ENCODE measurements around the gene CPNE9. TPM values are rescaled to one million over a fixed set of nuclear protein-coding genes. Genes with fewer than 3 reads are reported as not detected.

Gene CPNE9
- total and polyA plus RNA-seq, 2 donors, result 0.18 TPM; not detected in 1

- DNase-seq (ENCODE audit: extremely low spot score), result no peak
- H3K4me1 ChIP-seq (ENCODE audit: insufficient read depth), result no peaks in the 10 kb centered on the region
- no peak overlapping the region for H3K4me3 ChIP-seq (ENCODE audit: low read depth, low read length)
- WGBS, result 93% methylated on average over 7 of the region's 7 CpGs
- H3K27ac ChIP-seq (ENCODE audit: low read depth), result no peak overlapping the region
- peaks cover 8% of the 10 kb centered on the region for H3K36me3 ChIP-seq (ENCODE audit: insufficient read depth)
Measured at GRCh38 chr3:9681011-9681722, 22.5 kb upstream of the CPNE9 start.

GRCh38 chr3:9681723-9682081, 21.9 kb upstream of the CPNE9 start:
- DNase-seq (ENCODE audit: extremely low spot score), result no peak
- H3K4me3 ChIP-seq (ENCODE audit: low read depth, low read length), result no peak overlapping the region
- no peak overlapping the region for H3K27ac ChIP-seq (ENCODE audit: low read depth)
- no peaks in the 10 kb centered on the region for H3K4me1 ChIP-seq (ENCODE audit: insufficient read depth)
- peaks cover 8% of the 10 kb centered on the region for H3K36me3 ChIP-seq (ENCODE audit: insufficient read depth)
- WGBS, result 72% methylated on average over 6 of the region's 6 CpGs

DNA sequence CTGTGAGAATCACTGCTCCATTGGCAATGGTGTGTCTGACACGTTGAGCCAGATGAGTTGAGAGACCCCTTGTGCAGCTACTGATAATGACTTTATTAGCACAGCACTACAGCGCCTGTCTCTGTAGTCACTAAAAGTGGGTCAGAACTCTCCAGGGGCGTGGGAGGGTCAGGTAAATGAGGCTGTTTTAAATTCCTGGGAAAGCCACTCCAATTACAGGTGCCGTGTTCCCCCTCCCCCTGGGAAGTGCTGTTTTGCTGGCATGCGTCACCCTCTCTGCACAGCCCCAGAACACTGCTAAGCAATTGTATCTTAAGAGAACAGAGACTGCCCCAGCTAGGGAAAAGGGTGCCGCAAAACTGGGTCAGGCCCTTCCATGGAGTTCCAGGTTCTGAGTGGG, 21.5 kb upstream of the CPNE9 start:
- no peak for DNase-seq (ENCODE audit: extremely low spot score)
- WGBS, result 82% methylated on average over 6 of the region's 6 CpGs
- Histone ChIP-seq H3K4me1 (ENCODE audit: insufficient read depth) (no peaks in the 10 kb centered on the region), H3K27ac (ENCODE audit: low read depth) (no peak overlapping the region), H3K36me3 (ENCODE audit: insufficient read depth) (peaks cover 8% of the 10 kb centered on the region), H3K4me3 (ENCODE audit: low read depth, low read length) (no peak overlapping the region)

GRCh38 chr3:9683426-9683825, 20.2 kb upstream of the CPNE9 start:
- H3K36me3 ChIP-seq (ENCODE audit: insufficient read depth), result peaks cover 10% of the 10 kb centered on the region

GRCh38 chr3:9685216-9686049, 18.2 kb upstream of the CPNE9 start:
- Histone ChIP-seq H3K36me3 (ENCODE audit: insufficient read depth) (peaks cover 6% of the 10 kb centered on the region), H3K4me1 (ENCODE audit: insufficient read depth) (no peaks in the 10 kb centered on the region), H3K27ac (ENCODE audit: low read depth) (no peak overlapping the region), H3K4me3 (ENCODE audit: low read depth, low read length) (no peak overlapping the region)
- no peak for DNase-seq (ENCODE audit: extremely low spot score)
- 93% methylated on average over 18 of the region's 18 CpGs for WGBS

More at GRCh38 chr3:9683426-9683825, 20.2 kb upstream of the CPNE9 start:
- Histone ChIP-seq H3K27ac (ENCODE audit: low read depth) (no peak overlapping the region), H3K4me1 (ENCODE audit: insufficient read depth) (no peaks in the 10 kb centered on the region), H3K4me3 (ENCODE audit: low read depth, low read length) (no peak overlapping the region)
- WGBS, result 88% methylated on average over 3 of the region's 3 CpGs
- no peak for DNase-seq (ENCODE audit: extremely low spot score)

- DNase-seq (ENCODE audit: extremely low spot score), result no peak
- Histone ChIP-seq H3K4me3 (ENCODE audit: low read depth, low read length) (no peak overlapping the region), H3K36me3 (ENCODE audit: insufficient read depth) (peaks cover 8% of the 10 kb centered on the region), H3K27ac (ENCODE audit: low read depth) (no peak overlapping the region), H3K4me1 (ENCODE audit: insufficient read depth) (no peaks in the 10 kb centered on the region)
- 92% methylated on average over 9 of the region's 9 CpGs for WGBS
Measured at GRCh38 chr3:9686050-9686550, 17.5 kb upstream of the CPNE9 start.

- WGBS, result 92% methylated on average over 3 of the region's 3 CpGs
- H3K36me3 ChIP-seq (ENCODE audit: insufficient read depth), result peaks cover 11% of the 10 kb centered on the region
- DNase-seq (ENCODE audit: extremely low spot score), result no peak
Measured at GRCh38 chr3:9686703-9687102, 16.9 kb upstream of the CPNE9 start.

GRCh38 chr3:9687514-9687913, 16.1 kb upstream of the CPNE9 start:
- Histone ChIP-seq H3K27ac (ENCODE audit: low read depth) (no peak overlapping the region), H3K4me3 (ENCODE audit: low read depth, low read length) (no peak overlapping the region), H3K36me3 (ENCODE audit: insufficient read depth) (peaks cover 12% of the 10 kb centered on the region), H3K4me1 (ENCODE audit: insufficient read depth) (no peaks in the 10 kb centered on the region)
- DNase-seq (ENCODE audit: extremely low spot score), result no peak
- WGBS, result 89% methylated on average over 7 of the region's 7 CpGs

More at GRCh38 chr3:9686703-9687102, 16.9 kb upstream of the CPNE9 start:
- H3K27ac ChIP-seq (ENCODE audit: low read depth), result no peak overlapping the region
- no peak overlapping the region for H3K4me3 ChIP-seq (ENCODE audit: low read depth, low read length)
- H3K4me1 ChIP-seq (ENCODE audit: insufficient read depth), result no peaks in the 10 kb centered on the region

GRCh38 chr3:9688961-9689360, 14.7 kb upstream of the CPNE9 start:
- no peak overlapping the region for H3K4me3 ChIP-seq (ENCODE audit: low read depth, low read length)
- no peak for DNase-seq (ENCODE audit: extremely low spot score)
- peaks cover 12% of the 10 kb centered on the region for H3K36me3 ChIP-seq (ENCODE audit: insufficient read depth)
- 94% methylated on average over 5 of the region's 5 CpGs for WGBS
- no peaks in the 10 kb centered on the region for H3K4me1 ChIP-seq (ENCODE audit: insufficient read depth)
- no peak overlapping the region for H3K27ac ChIP-seq (ENCODE audit: low read depth)

DNA sequence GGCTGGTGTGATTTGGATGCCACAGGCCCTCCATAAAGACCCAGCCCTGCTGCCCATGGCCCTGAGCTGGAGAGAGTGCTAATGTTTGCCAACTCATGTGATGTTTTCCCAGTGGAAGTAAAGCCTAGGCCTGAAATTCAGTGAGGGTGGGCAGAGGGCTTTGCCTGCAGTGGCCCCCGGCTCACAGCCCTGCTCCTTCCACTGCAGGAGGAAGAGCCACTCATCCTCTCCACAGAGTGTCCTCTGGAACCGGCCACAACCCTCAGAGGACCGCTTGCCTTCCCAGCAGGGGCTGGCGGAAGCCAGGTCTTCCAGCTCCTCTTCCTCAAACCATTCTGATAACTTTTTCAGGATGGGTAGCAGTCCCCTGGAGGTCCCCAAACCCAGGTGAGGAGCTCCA, 13.9 kb upstream of the CPNE9 start:
- WGBS, result 96% methylated on average over 4 of the region's 4 CpGs
- DNase-seq (ENCODE audit: extremely low spot score), result no peak
- H3K36me3 ChIP-seq (ENCODE audit: insufficient read depth), result peaks cover 12% of the 10 kb centered on the region
- H3K4me3 ChIP-seq (ENCODE audit: low read depth, low read length), result no peak overlapping the region
- no peaks in the 10 kb centered on the region for H3K4me1 ChIP-seq (ENCODE audit: insufficient read depth)
- no peak overlapping the region for H3K27ac ChIP-seq (ENCODE audit: low read depth)

DNA sequence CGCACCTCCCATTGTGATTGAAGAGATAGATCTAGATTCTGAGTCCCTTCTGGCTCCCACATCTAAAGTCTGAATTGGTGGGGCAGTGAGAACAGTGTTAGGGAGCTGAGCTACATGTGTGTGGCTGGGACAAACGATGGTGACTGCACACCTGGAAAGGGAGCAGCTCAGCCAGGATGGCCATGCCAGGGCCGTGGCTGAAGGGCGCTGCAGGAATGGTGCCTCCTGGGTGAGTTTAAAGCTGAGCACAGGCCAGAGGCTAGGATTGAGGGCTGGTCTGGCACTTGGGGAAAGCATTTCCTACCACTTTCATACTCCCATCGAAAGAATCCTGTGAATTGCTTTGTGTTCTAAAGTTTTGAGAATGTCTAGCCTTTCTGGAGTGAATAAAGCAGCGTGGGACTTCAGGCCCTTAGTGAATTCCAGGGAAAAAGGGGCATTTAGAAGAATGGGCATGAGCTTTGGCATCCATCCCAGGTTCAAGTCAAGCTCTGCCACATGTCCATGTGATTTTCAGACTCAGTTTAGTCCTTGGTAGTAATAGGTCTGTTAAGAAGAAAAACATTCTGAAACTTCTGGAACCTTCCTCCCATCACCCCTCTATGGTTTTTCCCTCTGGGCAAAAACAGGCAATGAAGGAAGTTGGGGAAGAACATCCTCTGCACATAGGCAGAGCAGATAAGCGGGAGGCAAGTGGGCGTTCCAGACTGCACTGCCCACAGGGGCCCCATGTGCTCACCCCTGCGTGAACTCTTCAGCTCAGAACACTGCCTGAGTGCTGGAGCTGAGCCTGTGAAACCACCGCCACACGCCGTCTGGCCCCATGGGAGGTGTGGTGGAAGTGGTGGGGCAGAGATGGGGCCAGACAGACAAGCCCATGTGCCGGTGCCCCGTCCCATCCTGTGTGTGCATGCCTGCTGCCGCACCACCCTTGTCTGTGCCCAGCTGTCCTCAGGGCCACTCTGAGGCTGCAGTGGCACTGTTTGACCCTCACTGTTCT, 12.9 kb upstream of the CPNE9 start:
- Histone ChIP-seq H3K36me3 (ENCODE audit: insufficient read depth) (peaks cover 9% of the 10 kb centered on the region), H3K4me1 (ENCODE audit: insufficient read depth) (no peaks in the 10 kb centered on the region), H3K27ac (ENCODE audit: low read depth) (no peak overlapping the region), H3K4me3 (ENCODE audit: low read depth, low read length) (no peak overlapping the region)
- WGBS, result 77% methylated on average over 15 of the region's 15 CpGs
- no peak for DNase-seq (ENCODE audit: extremely low spot score)

DNA sequence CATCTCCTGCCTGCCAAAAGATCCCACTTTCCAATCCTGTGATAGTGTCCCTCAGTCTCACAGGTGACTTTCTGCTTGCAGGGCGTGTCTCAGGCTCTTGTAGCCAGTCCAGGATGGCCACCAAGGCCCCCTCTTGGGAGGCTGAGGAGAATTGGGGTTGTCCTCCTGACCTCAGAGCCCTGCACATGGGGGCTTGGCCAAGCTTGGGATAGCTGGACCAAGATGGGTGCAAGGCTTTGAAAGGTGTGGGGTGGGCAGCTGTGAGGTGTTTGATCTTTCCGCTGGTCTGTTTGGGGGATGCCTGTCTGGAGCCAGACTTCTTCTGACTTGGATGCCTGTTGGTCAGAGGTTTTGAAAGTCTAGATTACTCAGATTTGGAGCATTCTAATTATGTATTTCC, 12.0 kb upstream of the CPNE9 start:
- Histone ChIP-seq H3K27ac (ENCODE audit: low read depth) (no peak overlapping the region), H3K4me1 (ENCODE audit: insufficient read depth) (no peaks in the 10 kb centered on the region), H3K4me3 (ENCODE audit: low read depth, low read length) (no peak overlapping the region), H3K36me3 (ENCODE audit: insufficient read depth) (peaks cover 9% of the 10 kb centered on the region)
- no peak for DNase-seq (ENCODE audit: extremely low spot score)
- 95% methylated on average over 2 of the region's 2 CpGs for WGBS

- Histone ChIP-seq H3K27ac (ENCODE audit: low read depth) (no peak overlapping the region), H3K4me1 (ENCODE audit: insufficient read depth) (no peaks in the 10 kb centered on the region), H3K4me3 (ENCODE audit: low read depth, low read length) (no peak overlapping the region), H3K36me3 (ENCODE audit: insufficient read depth) (peaks cover 9% of the 10 kb centered on the region)
- DNase-seq (ENCODE audit: extremely low spot score), result no peak
- 93% methylated on average over 5 of the region's 5 CpGs for WGBS
Measured at GRCh38 chr3:9692416-9692815, 11.2 kb upstream of the CPNE9 start.

All from urinary bladder (tissue), 4 donors.